WI38 (cell line): Measurements from ENCODE around the gene CELF4.

Experiments
- H3K4me3 ChIP-seq: 2 replicates; pipeline ENCODE4 v1.5.1; 2011; ENCODE audit warnings: low read depth, mild to moderate bottlenecking, control low read depth, low read length
- TF ChIP-seq, protein P1 (sequence below): IDR thresholded peaks from 2 replicates; pipeline ENCODE4 v1.5.1; 2012; ENCODE audit warnings: low read depth, mild to moderate bottlenecking, control low read depth, low read length

Gene CELF4

DNA sequence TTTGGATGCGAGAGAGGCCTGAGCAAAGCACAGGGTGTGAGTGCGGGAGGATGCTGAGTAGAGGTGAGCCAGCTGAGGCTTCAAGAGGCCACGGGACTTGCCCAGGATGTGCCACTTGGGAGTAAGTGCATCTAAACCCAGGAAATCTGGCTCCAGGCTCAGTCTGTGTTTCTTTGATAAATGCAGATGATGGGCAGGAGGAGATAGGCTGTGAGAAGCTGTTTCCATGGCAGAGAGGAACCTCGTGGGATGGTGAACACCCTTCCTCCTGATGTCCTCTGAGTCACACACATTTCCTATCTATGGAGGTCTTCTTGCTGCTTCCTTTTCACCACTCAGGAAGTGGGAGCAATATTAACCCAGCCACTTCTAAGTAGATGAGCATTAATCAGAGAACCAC, 38.4 kb upstream of the CELF4 start:
- no peak overlapping the region for H3K4me3 ChIP-seq
- TF ChIP-seq, protein P1, sequence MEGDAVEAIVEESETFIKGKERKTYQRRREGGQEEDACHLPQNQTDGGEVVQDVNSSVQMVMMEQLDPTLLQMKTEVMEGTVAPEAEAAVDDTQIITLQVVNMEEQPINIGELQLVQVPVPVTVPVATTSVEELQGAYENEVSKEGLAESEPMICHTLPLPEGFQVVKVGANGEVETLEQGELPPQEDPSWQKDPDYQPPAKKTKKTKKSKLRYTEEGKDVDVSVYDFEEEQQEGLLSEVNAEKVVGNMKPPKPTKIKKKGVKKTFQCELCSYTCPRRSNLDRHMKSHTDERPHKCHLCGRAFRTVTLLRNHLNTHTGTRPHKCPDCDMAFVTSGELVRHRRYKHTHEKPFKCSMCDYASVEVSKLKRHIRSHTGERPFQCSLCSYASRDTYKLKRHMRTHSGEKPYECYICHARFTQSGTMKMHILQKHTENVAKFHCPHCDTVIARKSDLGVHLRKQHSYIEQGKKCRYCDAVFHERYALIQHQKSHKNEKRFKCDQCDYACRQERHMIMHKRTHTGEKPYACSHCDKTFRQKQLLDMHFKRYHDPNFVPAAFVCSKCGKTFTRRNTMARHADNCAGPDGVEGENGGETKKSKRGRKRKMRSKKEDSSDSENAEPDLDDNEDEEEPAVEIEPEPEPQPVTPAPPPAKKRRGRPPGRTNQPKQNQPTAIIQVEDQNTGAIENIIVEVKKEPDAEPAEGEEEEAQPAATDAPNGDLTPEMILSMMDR, result no peak

- TF ChIP-seq, protein P1, result no peak
- H3K4me3 ChIP-seq, result no peak overlapping the region
Measured at GRCh38 chr18:37598966-37599896, 33.6 kb upstream of the CELF4 start.

- TF ChIP-seq, protein P1, result no peak
Measured at GRCh38 chr18:37598396-37598795, 32.8 kb upstream of the CELF4 start.

DNA sequence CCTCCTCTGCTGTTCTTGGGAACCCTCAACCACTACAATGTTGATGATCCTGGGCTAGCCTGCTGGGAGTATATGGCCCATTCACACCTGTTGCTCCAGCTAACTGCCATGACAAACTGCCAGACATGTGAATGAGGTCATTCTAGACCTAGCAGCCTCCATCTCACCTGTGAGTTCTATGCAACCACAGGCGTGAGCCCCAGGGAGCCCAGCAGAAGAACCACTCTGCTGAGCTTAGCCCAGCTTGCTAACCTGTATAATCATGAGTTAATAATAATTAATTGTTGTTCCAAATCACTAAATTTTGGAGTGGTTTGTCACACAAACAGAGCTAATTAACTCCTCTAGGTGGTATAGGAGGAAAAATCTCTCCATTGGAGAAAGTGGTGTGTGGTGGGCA, 24.7 kb upstream of the CELF4 start:
- no peak overlapping the region for H3K4me3 ChIP-seq
- TF ChIP-seq, protein P1, result no peak

More at GRCh38 chr18:37598396-37598795, 32.8 kb upstream of the CELF4 start:
- no peak overlapping the region for H3K4me3 ChIP-seq

- TF ChIP-seq, protein P1, result no peak
- no peak overlapping the region for H3K4me3 ChIP-seq
Measured at GRCh38 chr18:37588289-37588688, 22.7 kb upstream of the CELF4 start.

GRCh38 chr18:37586656-37587225, 21.1 kb upstream of the CELF4 start:
- TF ChIP-seq, protein P1, result no peak
- no peak overlapping the region for H3K4me3 ChIP-seq
